ENCODE results near the gene DCHS2. TPM values are rescaled to one million over a fixed set of nuclear protein-coding genes. Genes with fewer than 3 reads are reported as not detected.

DCHS2 gene
- total RNA-seq, 2 experiments from 2014 or later, result 0.16 to 0.22 TPM

DNA sequence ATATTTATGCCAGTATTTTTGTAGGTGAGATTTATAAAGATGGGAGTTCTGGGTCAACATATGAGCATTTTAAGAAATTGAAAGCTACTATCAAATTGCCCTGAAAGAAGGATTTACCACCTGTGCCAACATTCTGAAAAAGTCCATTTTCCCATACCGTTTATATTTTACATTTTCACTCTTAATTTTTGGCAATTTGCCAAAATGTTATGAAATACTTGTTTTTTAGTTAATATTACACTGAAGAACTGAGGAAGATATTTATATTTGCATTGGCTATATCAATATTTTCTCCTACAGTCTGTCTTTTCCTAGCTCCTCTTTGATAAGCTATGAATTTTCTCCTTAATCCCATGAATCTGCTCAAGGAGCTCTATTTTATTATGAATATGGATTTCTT lies 52.4 kb downstream of the DCHS2 start:
- intact Hi-C loops (cut with DNase I, micrococcal nuclease), result no loop called here
- H3K27me3 Mint-ChIP-seq, result peaks cover 3% of the 10 kb centered on the region
- POLR2A ChIA-PET, result no interaction called here
- Histone ChIP-seq H3K4me1 (ENCODE audit: insufficient read depth, low read length) (no peaks in the 10 kb centered on the region), H3K27me3 (ENCODE audit: control insufficient read depth in 1 of 2, insufficient read depth in 2 of 2, low read length in 2 of 2) (no peaks in the 10 kb centered on the region), H3K36me3 (ENCODE audit: insufficient read depth, low read length) (no peaks in the 10 kb centered on the region), H3K9me3 (ENCODE audit: control insufficient read depth in 1 of 2, insufficient read depth in 1 of 2, low read length in 2 of 2) (no peaks in the 10 kb centered on the region), H3K27ac (ENCODE audit: low read depth in 1 of 2, low read length in 2 of 2) (no peak overlapping the region), H3K4me3 (ENCODE audit: low read length) (no peak overlapping the region)
- no peaks in the 10 kb centered on the region for H3K9me3 Mint-ChIP-seq
- no peaks in the 10 kb centered on the region for H3K36me3 Mint-ChIP-seq (ENCODE audit: low read depth)
- no peak for ATAC-seq (ENCODE audit: poor library complexity)
- H3K4me3 Mint-ChIP-seq, result no peak overlapping the region
- TF ChIP-seq, protein P1, sequence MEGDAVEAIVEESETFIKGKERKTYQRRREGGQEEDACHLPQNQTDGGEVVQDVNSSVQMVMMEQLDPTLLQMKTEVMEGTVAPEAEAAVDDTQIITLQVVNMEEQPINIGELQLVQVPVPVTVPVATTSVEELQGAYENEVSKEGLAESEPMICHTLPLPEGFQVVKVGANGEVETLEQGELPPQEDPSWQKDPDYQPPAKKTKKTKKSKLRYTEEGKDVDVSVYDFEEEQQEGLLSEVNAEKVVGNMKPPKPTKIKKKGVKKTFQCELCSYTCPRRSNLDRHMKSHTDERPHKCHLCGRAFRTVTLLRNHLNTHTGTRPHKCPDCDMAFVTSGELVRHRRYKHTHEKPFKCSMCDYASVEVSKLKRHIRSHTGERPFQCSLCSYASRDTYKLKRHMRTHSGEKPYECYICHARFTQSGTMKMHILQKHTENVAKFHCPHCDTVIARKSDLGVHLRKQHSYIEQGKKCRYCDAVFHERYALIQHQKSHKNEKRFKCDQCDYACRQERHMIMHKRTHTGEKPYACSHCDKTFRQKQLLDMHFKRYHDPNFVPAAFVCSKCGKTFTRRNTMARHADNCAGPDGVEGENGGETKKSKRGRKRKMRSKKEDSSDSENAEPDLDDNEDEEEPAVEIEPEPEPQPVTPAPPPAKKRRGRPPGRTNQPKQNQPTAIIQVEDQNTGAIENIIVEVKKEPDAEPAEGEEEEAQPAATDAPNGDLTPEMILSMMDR (IDR thresholded peaks at IDR 0.05), result no peak
- DNase-seq, result no peak
- CTCF ChIA-PET, result no interaction called here
- no peaks in the 10 kb centered on the region for H3K4me1 Mint-ChIP-seq (ENCODE audit: low read depth)
- no peak overlapping the region for H3K27ac Mint-ChIP-seq

DNA sequence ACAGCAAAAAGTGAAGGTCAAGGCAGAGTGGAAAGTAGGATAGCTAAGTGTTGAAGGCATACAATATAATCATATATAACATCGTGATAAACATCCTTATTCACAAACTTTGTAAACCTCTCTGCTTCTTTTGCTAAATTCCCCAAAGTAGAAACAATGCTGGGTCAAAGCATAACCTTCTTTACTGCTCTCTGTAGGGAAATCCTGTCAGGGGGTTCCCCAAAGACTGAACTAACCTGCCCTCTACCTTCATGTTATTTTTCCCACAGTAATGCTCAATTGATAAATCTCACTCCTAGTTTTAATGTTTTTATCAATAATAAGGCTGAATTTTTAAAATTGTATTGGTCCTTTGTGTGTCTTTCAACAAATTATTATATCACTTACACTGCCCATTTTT lies 55.7 kb downstream of the DCHS2 start:
- H3K36me3 ChIP-seq (ENCODE audit: insufficient read depth, low read length), result no peaks in the 10 kb centered on the region
- DNase-seq (no peak), ATAC-seq (ENCODE audit: poor library complexity) (no peak)
- no peaks in the 10 kb centered on the region for H3K4me1 Mint-ChIP-seq (ENCODE audit: low read depth)
- H3K27ac Mint-ChIP-seq, result no peak overlapping the region
- no peak overlapping the region for H3K27ac ChIP-seq (ENCODE audit: low read depth in 1 of 2, low read length in 2 of 2)
- H3K27me3 ChIP-seq (ENCODE audit: control insufficient read depth in 1 of 2, insufficient read depth in 2 of 2, low read length in 2 of 2), result peaks cover 0 to 5% of the 10 kb centered on the region in 2 experiments
- no peaks in the 10 kb centered on the region for H3K36me3 Mint-ChIP-seq (ENCODE audit: low read depth)
- intact Hi-C loops (cut with DNase I, micrococcal nuclease), result no loop called here
- H3K4me3 ChIP-seq (ENCODE audit: low read length), result no peak overlapping the region
- TF ChIP-seq, protein P1 (IDR thresholded peaks at IDR 0.05), result no peak
- CTCF ChIA-PET, result interaction anchor here (1.3 kb wide), 1 partner anchor 18 kb away, joined by 3 read pairs; no protein-coding TSS in a partner anchor
- H3K4me1 ChIP-seq (ENCODE audit: insufficient read depth, low read length), result no peaks in the 10 kb centered on the region
- H3K9me3 ChIP-seq (ENCODE audit: control insufficient read depth in 1 of 2, insufficient read depth in 1 of 2, low read length in 2 of 2), result no peaks in the 10 kb centered on the region
- H3K27me3 Mint-ChIP-seq, result peaks cover 3% of the 10 kb centered on the region
- H3K4me3 Mint-ChIP-seq, result no peak overlapping the region
- no peaks in the 10 kb centered on the region for H3K9me3 Mint-ChIP-seq
- POLR2A ChIA-PET, result no interaction called here

DNA sequence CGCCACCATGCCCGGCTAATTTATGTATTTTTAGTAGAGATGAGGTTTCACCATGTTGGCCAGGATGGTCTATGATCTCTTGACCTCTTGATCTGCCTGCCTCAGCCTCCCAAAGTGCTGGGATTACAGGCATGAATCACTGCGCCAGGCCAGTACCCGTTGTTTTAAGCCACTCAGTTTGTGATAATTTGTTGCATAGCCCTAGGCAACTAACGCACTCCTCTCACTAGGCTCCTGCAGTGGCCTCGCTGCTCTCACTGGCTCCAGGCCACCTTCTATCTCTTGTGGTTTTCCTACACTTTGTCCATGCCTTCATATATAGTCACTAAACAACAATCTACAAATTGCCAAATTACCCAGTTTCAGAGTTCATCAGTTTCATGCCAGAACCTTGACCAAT lies 58.1 kb downstream of the DCHS2 start:
- POLR2A ChIA-PET, result no interaction called here
- no peak overlapping the region for H3K4me3 Mint-ChIP-seq

More for the DNA sequence above, 58.1 kb downstream of the DCHS2 start:
- intact Hi-C loops (cut with DNase I, micrococcal nuclease), result no loop called here
- Mint-ChIP-seq H3K36me3 (ENCODE audit: low read depth) (no peaks in the 10 kb centered on the region), H3K27me3 (peaks cover 3% of the 10 kb centered on the region), H3K27ac (no peak overlapping the region), H3K4me1 (ENCODE audit: low read depth) (no peaks in the 10 kb centered on the region), H3K9me3 (no peaks in the 10 kb centered on the region)
- Histone ChIP-seq H3K36me3 (ENCODE audit: insufficient read depth, low read length) (no peaks in the 10 kb centered on the region), H3K4me1 (ENCODE audit: insufficient read depth, low read length) (no peaks in the 10 kb centered on the region), H3K9me3 (ENCODE audit: control insufficient read depth in 1 of 2, insufficient read depth in 1 of 2, low read length in 2 of 2) (no peaks in the 10 kb centered on the region), H3K4me3 (ENCODE audit: low read length) (no peak overlapping the region), H3K27me3 (ENCODE audit: control insufficient read depth in 1 of 2, insufficient read depth in 2 of 2, low read length in 2 of 2) (peaks cover 2 to 5% of the 10 kb centered on the region in 2 experiments), H3K27ac (ENCODE audit: low read depth in 1 of 2, low read length in 2 of 2) (no peak overlapping the region)
- no peak for ATAC-seq (ENCODE audit: poor library complexity)
- DNase-seq, result no peak
- CTCF ChIA-PET, result no interaction called here
- TF ChIP-seq, protein P1 (IDR thresholded peaks at IDR 0.05), result no peak
